ENCODE results near the gene ARHGEF6.

DNA sequence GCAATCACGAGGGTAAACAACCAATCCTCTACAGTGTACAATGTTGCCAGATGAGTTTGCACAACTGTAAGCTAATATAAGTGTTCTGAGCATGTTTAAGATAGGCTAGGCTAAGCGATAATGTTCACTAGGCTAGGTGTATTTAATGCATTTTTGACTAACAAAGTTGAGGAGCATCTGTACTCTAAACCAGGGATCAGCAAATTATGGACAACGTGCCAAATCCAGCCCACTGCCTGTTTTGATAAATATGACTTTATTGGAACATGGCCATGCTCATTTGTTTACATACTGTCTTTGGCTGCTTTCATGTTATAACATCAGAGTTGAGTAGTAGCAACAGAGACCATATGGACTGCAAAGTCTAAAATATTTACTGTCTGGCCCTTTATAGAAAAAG, 46.3 kb upstream of the ARHGEF6 start:
- TF ChIP-seq, protein P1, sequence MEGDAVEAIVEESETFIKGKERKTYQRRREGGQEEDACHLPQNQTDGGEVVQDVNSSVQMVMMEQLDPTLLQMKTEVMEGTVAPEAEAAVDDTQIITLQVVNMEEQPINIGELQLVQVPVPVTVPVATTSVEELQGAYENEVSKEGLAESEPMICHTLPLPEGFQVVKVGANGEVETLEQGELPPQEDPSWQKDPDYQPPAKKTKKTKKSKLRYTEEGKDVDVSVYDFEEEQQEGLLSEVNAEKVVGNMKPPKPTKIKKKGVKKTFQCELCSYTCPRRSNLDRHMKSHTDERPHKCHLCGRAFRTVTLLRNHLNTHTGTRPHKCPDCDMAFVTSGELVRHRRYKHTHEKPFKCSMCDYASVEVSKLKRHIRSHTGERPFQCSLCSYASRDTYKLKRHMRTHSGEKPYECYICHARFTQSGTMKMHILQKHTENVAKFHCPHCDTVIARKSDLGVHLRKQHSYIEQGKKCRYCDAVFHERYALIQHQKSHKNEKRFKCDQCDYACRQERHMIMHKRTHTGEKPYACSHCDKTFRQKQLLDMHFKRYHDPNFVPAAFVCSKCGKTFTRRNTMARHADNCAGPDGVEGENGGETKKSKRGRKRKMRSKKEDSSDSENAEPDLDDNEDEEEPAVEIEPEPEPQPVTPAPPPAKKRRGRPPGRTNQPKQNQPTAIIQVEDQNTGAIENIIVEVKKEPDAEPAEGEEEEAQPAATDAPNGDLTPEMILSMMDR (conservative IDR thresholded peaks at IDR 0.05; ENCODE audit: low read depth in 2 of 2): no peak
- TF ChIP-seq EZH2phosphoT487 (IDR thresholded peaks at IDR 0.05; ENCODE audit: unreplicated experiment) (no peak), JUNB (IDR thresholded peaks at IDR 0.05; ENCODE audit: unreplicated experiment) (no peak), POLR2AphosphoS5 (IDR thresholded peaks at IDR 0.05; ENCODE audit: low read depth) (no peak), STAT1 (IDR thresholded peaks at IDR 0.05; ENCODE audit: unreplicated experiment) (no peak), EZH2 (IDR thresholded peaks at IDR 0.05; ENCODE audit: low read depth, unreplicated experiment) (no peak), NANOG (IDR thresholded peaks at IDR 0.05; ENCODE audit: borderline replicate concordance) (no peak), CREB1 (CRISPR knock-in tag; IDR thresholded peaks at IDR 0.05; ENCODE audit: low read depth) (no peak), ZNF331 (CRISPR knock-in tag; IDR thresholded peaks at IDR 0.05; ENCODE audit: low read depth) (no peak)
- TF ChIP-seq, protein P2, sequence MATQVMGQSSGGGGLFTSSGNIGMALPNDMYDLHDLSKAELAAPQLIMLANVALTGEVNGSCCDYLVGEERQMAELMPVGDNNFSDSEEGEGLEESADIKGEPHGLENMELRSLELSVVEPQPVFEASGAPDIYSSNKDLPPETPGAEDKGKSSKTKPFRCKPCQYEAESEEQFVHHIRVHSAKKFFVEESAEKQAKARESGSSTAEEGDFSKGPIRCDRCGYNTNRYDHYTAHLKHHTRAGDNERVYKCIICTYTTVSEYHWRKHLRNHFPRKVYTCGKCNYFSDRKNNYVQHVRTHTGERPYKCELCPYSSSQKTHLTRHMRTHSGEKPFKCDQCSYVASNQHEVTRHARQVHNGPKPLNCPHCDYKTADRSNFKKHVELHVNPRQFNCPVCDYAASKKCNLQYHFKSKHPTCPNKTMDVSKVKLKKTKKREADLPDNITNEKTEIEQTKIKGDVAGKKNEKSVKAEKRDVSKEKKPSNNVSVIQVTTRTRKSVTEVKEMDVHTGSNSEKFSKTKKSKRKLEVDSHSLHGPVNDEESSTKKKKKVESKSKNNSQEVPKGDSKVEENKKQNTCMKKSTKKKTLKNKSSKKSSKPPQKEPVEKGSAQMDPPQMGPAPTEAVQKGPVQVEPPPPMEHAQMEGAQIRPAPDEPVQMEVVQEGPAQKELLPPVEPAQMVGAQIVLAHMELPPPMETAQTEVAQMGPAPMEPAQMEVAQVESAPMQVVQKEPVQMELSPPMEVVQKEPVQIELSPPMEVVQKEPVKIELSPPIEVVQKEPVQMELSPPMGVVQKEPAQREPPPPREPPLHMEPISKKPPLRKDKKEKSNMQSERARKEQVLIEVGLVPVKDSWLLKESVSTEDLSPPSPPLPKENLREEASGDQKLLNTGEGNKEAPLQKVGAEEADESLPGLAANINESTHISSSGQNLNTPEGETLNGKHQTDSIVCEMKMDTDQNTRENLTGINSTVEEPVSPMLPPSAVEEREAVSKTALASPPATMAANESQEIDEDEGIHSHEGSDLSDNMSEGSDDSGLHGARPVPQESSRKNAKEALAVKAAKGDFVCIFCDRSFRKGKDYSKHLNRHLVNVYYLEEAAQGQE (IDR thresholded peaks at IDR 0.05; ENCODE audit: unreplicated experiment): no peak

Measured in GM23338 (cell line).